ENCODE data around the gene APBB1. TPM values are rescaled to one million over a fixed set of nuclear protein-coding genes. Genes with fewer than 3 reads are reported as not detected.

APBB1 gene
- total and polyA plus RNA-seq, 2 of the 4 experiments (the other 2 are of a cell fraction), result 39.4 to 44.1 TPM

GRCh38 chr11:6452219-6452618, 33.3 kb upstream of the APBB1 start:
- Histone ChIP-seq H3K36me3 (ENCODE audit: control insufficient read depth, insufficient read depth, low read length) (peaks cover 52% of the 10 kb centered on the region), H2BK5ac (ENCODE audit: low read depth, low read length, poor library complexity, severe bottlenecking) (no peak overlapping the region), H3K9ac (ENCODE audit: low read depth, low read length) (no peak overlapping the region), H2BK15ac (ENCODE audit: low read depth, low read length) (no peak overlapping the region), H3K23ac (ENCODE audit: low read depth, low read length) (no peak overlapping the region), H3K9me1 (ENCODE audit: insufficient read depth, low read length) (peaks cover 4% of the 10 kb centered on the region; the same call in 1 of the 2 replicates), H3K4me2 (ENCODE audit: low read depth, low read length) (no peak overlapping the region), H3K4ac (ENCODE audit: low read depth, low read length) (no peak overlapping the region), H4K8ac (ENCODE audit: low read depth in 2 of 2, low read length in 2 of 2) (no peak overlapping the region), H4K5ac (ENCODE audit: low read depth, low read length) (no peak overlapping the region), H3K9me3 (ENCODE audit: control insufficient read depth, insufficient read depth, low read length) (no peaks in the 10 kb centered on the region), H4K20me1 (ENCODE audit: insufficient read depth, low read length) (no peaks in the 10 kb centered on the region; the same call in 1 of the 2 replicates), H2BK120ac (ENCODE audit: low read depth, low read length) (no peak overlapping the region), H2AK9ac (replicated peaks; ENCODE audit: low read depth, low read length, poor library complexity) (no peak overlapping the region), H3K56ac (ENCODE audit: extremely low read depth, insufficient read depth, low read length) (no peak overlapping the region), H3K4me3 (ENCODE audit: insufficient read depth, low read depth, low read length) (no peak overlapping the region), H3K27ac (ENCODE audit: insufficient read depth, low read length) (no peak overlapping the region), H4K91ac (ENCODE audit: insufficient read depth, low read depth, low read length) (no peak overlapping the region), H3K18ac (ENCODE audit: low read depth, low read length) (no peak overlapping the region), H2AK5ac (ENCODE audit: low read depth, low read length) (no peak overlapping the region), H2AFZ (replicated peaks; ENCODE audit: low read length, poor library complexity) (no peak overlapping the region), H3K14ac (replicated peaks; ENCODE audit: low read depth, low read length) (no peak overlapping the region), H3K79me1 (ENCODE audit: low read depth in 1 of 2, low read length in 2 of 2) (peaks cover 0 to 4% of the 10 kb centered on the region in 2 experiments; a peak in 2 of 4 replicates), H2BK20ac (ENCODE audit: low read depth, low read length) (no peak overlapping the region), H3K27me3 (ENCODE audit: control insufficient read depth, insufficient read depth, low read length) (no peaks in the 10 kb centered on the region), H3K4me1 (ENCODE audit: control insufficient read depth, insufficient read depth, low read length) (no peaks in the 10 kb centered on the region)
- BruUV-seq (replicated peaks), result no TSS peak
- 80% methylated on average over 1 of the region's 3 CpGs; no CpG with 5 or more reads in 1 of the 2 experiments for WGBS, 2 experiments (ENCODE audit: extremely low coverage in 2 of 2, insufficient read length in 1 of 2)
- ChIA-PET POLR2A (ENCODE audit: unreplicated experiment) (interaction anchor here (0.6 kb wide), 1 partner anchor 60 kb away, joined by 15 read pairs; no protein-coding TSS in a partner anchor), CTCF (interaction anchor here (1.7 to 2.6 kb wide), 2 partner anchors 9 to 73 kb away, joined by 7 to 11 read pairs; no protein-coding TSS in a partner anchor)
- peak; percentile 19 for DNase-seq
- ATAC-seq (ENCODE audit: low read depth), result peak; percentile 51
- in situ Hi-C loops (cut with MboI; ENCODE audit: low sequenced_read_pairs), result no loop called here
- intact Hi-C loops (cut with micrococcal nuclease), result no loop called here
- dilution Hi-C loops (cut with HindIII; ENCODE audit: low sequenced_read_pairs, unreplicated experiment), result no loop called here
- TF ChIP-seq MAZ (IDR thresholded peaks at IDR 0.05; ENCODE audit: borderline replicate concordance, low read depth, low read length) (no peak), CTCF (conservative IDR thresholded peaks at IDR 0.05; ENCODE audit: low read depth, low read length) (no peak), FOS (IDR thresholded peaks at IDR 0.05; ENCODE audit: low read depth, low read length) (no peak)
